Activated T-cell treated with anti-CD3 and anti-CD28 coated beads, Interleukin-2, amount 50 U/mL, for 4 hours (primary cell): ENCODE data around the gene SYNPO2L. TPM values are rescaled to one million over a fixed set of nuclear protein-coding genes. Genes with fewer than 3 reads are reported as not detected.
A peak's percentile ranks its signal among the peaks of the same experiment; 100 is the strongest.
"Not testable (repeated sequence)": the region's sequence is repeated elsewhere in the genome, so short reads cannot be mapped to it uniquely, and the experiment has no call there.

ENCODE experiments used
- ATAC-seq, 2 donors: fragments of 200-7000 bp; cut with Tn5 transposase; one replicate each; pipeline ENCODE4 v1.10.0; 2021
- DNase-seq: peaks from one replicate; pipeline ENCODE4 v3.0.0-alpha.2; 2020
- H3K27me3 Mint-ChIP-seq: one replicate; pipeline ENCODE4 v1.8.0; 2021; ENCODE audit warnings: low read depth, mixed read lengths
- H3K36me3 Mint-ChIP-seq: one replicate; pipeline ENCODE4 v1.8.0; 2022; ENCODE audit warnings: mixed read lengths; ENCODE audit not compliant: insufficient read depth
- H3K4me1 Mint-ChIP-seq: one replicate; pipeline ENCODE4 v1.8.0; 2021; ENCODE audit warnings: low read depth, mixed read lengths
- H3K4me3 Mint-ChIP-seq: one replicate; pipeline ENCODE4 v1.8.0; 2021; ENCODE audit warnings: mild to moderate bottlenecking, moderate library complexity, mixed read lengths
- H3K9me3 Mint-ChIP-seq: one replicate; pipeline ENCODE4 v1.8.0; 2021; ENCODE audit warnings: mixed read lengths
- total RNA-seq, 3 donors: library from RNA; stranded (reverse); gene quantifications; one replicate each; pipeline ENCODE4 v1.2.1, GENCODE V29; 2021

Gene SYNPO2L
- total RNA-seq, 3 donors from 2014 or later: 0.18 TPM; not detected in 2

DNA sequence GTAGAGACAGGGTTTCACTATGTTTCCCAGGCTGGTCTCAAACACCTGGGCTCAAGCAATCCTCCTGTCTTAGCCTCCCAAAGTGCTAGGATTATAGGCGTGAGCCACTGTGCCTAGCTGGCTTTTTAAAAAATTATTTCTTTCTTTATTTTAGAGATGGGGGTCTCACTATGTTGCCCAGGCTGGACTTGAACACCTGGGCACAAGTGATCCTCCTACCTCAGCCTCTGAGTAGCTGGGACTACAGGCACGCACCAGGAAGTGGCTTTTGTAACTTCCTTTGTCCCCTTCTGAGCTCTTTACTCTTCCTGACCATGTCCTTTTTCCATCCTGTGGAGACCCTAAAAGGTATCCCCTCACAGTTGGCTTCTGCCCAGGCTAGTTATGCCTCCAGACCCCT lies 12.5 kb downstream of the SYNPO2L start:
- H3K4me3 Mint-ChIP-seq: no peak overlapping the region
- DNase-seq (no peak), ATAC-seq (no peak)
- H3K4me1 Mint-ChIP-seq: peaks cover 7% of the 10 kb centered on the region
- peaks cover 2% of the 10 kb centered on the region for H3K27me3 Mint-ChIP-seq
- no peaks in the 10 kb centered on the region for H3K9me3 Mint-ChIP-seq
- no peaks in the 10 kb centered on the region for H3K36me3 Mint-ChIP-seq

- H3K27me3 Mint-ChIP-seq: peaks cover 1% of the 10 kb centered on the region
- no peak within 1 kb of the TSS for H3K4me3 Mint-ChIP-seq
- no peak for ATAC-seq
- DNase-seq: no peak
- no peaks in the 10 kb centered on the region for H3K36me3 Mint-ChIP-seq
- H3K9me3 Mint-ChIP-seq: no peaks in the 10 kb centered on the region
- peaks cover 7% of the 10 kb centered on the region for H3K4me1 Mint-ChIP-seq
Observed at GRCh38 chr10:73641328-73642060, 14.3 kb downstream of the SYNPO2L start, which contains the start of gene MYOZ1. Gene MYOZ1 (minus strand): TSS chr10:73641474. CDS start chr10:73640017, 1,457 bp downstream.

- ATAC-seq: no peak
- H3K4me1 Mint-ChIP-seq: peaks cover 3% of the 10 kb centered on the region
- no peaks in the 10 kb centered on the region for H3K36me3 Mint-ChIP-seq
- no peak overlapping the region for H3K4me3 Mint-ChIP-seq
- DNase-seq: no peak
- H3K27me3 Mint-ChIP-seq: peaks cover 1% of the 10 kb centered on the region
- H3K9me3 Mint-ChIP-seq: no peaks in the 10 kb centered on the region
Observed at GRCh38 chr10:73639286-73639685, 16.5 kb downstream of the SYNPO2L start.

DNA sequence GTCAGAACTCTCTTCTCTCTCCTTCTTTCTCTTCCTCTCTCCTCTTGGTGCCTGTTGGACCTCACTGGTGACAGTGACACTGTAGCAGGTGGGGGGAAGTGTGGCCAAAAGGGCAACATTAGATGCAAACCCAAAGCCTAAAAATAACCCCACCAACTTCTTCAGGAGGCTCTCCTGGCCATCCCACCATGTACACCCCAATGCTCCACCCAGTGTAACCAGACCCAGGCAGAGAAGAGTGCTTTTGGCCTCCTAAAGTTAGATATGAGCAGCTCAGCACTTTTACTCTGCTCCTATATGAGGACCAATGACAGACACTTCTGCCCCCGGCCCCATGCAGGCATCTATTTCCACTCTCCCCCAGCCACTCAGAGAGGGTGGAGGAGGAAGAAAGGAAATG lies 20.0 kb downstream of the SYNPO2L start:
- DNase-seq (no peak), ATAC-seq (no peak)
- H3K36me3 Mint-ChIP-seq: no peaks in the 10 kb centered on the region
- H3K9me3 Mint-ChIP-seq: no peaks in the 10 kb centered on the region
- H3K4me3 Mint-ChIP-seq: no peak overlapping the region
- H3K4me1 Mint-ChIP-seq: no peaks in the 10 kb centered on the region
- peaks cover 1% of the 10 kb centered on the region for H3K27me3 Mint-ChIP-seq

DNA sequence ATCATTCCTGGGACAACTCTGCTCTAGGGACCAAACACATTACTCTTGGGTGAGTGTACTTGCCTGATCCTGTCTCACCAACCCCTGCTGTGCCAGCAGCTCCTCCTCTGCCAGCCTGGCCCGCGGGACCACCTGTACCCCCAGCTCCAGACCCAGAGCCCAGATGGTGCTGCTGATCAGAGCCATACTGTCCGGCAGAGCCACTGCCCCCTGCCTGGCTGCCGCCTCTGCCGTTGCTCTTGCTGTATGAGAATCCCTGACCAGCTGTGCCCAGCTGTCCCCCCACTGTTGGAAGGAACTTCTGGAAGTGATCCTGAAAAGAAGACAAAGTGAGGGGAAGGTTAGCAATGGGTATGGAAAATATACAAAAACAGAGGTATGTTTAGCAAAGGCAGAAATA lies 21.4 kb downstream of the SYNPO2L start:
- ATAC-seq (no peak), DNase-seq (no peak)
- Mint-ChIP-seq H3K27me3 (peaks cover 1% of the 10 kb centered on the region), H3K36me3 (no peaks in the 10 kb centered on the region), H3K4me3 (no peak overlapping the region), H3K4me1 (no peaks in the 10 kb centered on the region), H3K9me3 (no peaks in the 10 kb centered on the region)

DNA sequence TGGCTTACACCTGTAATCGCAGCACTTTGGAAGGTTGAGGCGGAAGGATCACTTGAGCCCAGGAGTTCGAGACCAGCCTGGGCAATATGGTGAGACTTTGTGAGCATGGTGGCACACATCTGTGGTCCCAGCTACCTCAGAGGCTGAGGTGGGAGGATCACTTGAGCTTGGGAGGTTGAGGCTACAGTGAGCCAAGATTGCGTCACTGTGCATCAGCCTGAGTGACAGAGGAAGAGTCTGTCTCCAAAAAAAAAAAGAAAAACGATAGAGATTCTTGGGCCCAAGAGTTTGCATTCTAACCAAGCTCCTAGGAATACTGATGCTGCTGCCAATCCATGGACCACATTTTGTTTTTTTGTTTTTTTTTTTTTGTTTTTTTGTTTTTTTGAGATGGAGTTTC lies 26.7 kb downstream of the SYNPO2L start:
- H3K4me3 Mint-ChIP-seq: no peak overlapping the region
- no peaks in the 10 kb centered on the region for H3K27me3 Mint-ChIP-seq
- H3K9me3 Mint-ChIP-seq: no peaks in the 10 kb centered on the region
- no peak for ATAC-seq
- H3K4me1 Mint-ChIP-seq: peaks cover 20% of the 10 kb centered on the region
- no peaks in the 10 kb centered on the region for H3K36me3 Mint-ChIP-seq
- no peak for DNase-seq

- Mint-ChIP-seq H3K27me3 (no peaks in the 10 kb centered on the region), H3K4me3 (no peak overlapping the region), H3K9me3 (no peaks in the 10 kb centered on the region), H3K36me3 (no peaks in the 10 kb centered on the region), H3K4me1 (peaks cover 20% of the 10 kb centered on the region)
- DNase-seq (no peak), ATAC-seq (no peak)
Observed at GRCh38 chr10:73628405-73628804, 27.4 kb downstream of the SYNPO2L start.

DNA sequence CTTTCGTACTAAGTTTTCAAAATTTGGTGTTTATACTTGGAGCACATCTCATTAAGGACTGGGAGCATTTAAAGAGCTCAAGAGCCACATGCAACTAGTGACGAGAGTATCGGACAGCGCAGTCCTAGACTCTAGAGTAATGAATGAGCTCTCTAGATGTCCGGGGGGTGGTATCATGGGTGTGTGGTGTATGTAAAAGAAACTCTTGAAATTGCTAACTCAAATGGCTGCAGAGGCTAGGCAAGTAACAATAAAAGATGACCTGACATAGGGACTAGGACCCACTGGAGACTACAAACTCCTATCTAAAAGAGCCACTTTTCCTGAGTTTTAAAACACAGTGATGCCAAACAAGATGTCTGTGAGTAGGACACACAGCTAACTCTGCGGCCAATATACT lies 28.5 kb downstream of the SYNPO2L start:
- H3K4me1 Mint-ChIP-seq: peaks cover 20% of the 10 kb centered on the region

DNA sequence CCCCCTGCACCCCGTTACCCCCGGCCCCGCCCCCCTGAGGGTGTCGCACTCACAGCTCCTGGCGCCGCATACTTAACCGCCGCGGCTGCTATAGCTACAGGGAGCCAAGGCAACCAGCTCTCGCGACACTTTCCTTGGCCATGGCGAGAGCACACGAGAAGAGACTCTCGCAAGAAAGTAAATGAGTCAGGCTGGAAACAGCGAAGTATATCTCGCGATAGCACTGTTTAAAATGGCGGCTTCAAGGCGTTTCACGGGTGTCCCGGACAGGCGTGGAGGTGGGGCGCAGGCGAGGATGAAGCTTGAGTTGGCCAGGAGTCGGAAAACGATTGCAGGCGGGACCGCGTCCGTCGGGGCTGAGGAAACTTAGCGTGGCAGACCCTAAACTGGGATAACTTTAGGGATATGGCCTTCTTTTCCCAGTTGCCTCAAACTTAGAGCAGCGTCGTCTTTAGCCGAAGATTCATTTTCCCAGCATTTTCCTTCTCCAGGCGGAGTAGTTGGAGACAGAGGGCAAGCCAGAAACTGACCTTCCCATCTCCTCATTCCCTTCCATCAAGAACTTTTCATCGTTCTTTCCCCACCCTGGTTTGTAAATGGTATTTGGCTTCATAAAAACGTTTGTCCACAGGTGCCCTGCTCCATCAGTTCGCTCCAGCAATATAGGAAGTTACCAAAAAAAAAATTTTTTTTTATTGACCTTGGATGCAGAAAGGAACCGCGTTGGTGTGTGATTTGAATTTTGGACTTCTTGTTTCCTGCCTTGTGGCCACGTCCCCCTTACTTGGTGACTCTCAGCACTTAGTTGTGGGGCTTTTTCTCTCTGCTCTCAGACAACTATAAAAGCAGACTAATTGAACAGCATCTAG lies 29.7 kb downstream of the SYNPO2L start:
- peak; percentile 99 for ATAC-seq
- H3K4me1 Mint-ChIP-seq: peaks cover 20% of the 10 kb centered on the region
- peak overlapping the region; percentile 93 for H3K4me3 Mint-ChIP-seq
- H3K27me3 Mint-ChIP-seq: no peaks in the 10 kb centered on the region
- DNase-seq: peak; percentile 91
- no peaks in the 10 kb centered on the region for H3K9me3 Mint-ChIP-seq
- no peaks in the 10 kb centered on the region for H3K36me3 Mint-ChIP-seq

More for the DNA sequence above, 28.5 kb downstream of the SYNPO2L start:
- Mint-ChIP-seq H3K9me3 (no peaks in the 10 kb centered on the region), H3K4me3 (peak overlapping the region; percentile 93), H3K27me3 (no peaks in the 10 kb centered on the region), H3K36me3 (no peaks in the 10 kb centered on the region)
- ATAC-seq (no peak), DNase-seq (no peak)

DNA sequence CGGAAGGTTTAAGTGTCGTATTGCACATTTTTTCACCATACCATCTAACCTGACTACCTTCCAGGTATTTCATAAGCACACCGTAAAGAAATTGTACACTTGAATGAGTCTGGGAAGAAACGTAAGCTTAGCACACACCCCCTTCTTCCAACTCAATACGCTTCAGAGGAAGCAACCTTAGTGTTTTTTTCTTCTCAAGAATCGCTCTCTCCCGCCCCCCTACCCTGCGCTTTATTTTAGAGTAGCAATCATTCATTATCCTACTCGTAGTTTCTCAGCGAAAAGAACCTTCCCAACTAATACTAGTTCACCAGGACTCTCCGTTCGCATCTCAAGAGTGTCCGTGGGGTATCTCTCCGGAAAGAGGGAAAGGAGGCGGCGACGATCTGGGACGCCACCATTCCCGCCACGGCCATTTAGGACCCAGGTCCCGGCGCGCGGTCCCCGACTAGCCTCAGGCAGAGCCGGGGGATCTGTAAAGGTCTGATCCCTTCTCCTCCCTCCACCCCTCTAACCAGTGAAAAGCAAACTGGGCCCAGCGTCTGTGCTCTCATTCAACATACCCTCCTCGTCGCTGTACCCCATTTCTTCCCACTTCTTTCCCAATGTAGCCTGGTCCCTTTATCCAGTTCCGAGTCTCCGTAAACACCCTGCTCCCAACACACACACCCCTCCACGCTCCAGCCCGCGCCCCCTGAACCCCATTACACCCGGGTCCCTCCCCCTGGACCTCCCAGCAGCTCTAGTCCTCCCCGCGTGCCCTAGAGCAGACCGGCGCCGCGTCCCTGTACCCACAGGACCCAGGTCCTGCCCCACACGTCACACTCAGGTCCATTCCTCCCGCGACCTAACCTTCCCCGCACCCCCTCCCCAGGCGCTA lies 30.6 kb downstream of the SYNPO2L start:
- H3K4me1 Mint-ChIP-seq: peaks cover 20% of the 10 kb centered on the region
- H3K36me3 Mint-ChIP-seq: no peaks in the 10 kb centered on the region
- peak; percentile 64 for ATAC-seq
- H3K9me3 Mint-ChIP-seq: no peaks in the 10 kb centered on the region
- H3K4me3 Mint-ChIP-seq: peak overlapping the region; percentile 93
- DNase-seq: no peak
- H3K27me3 Mint-ChIP-seq: no peaks in the 10 kb centered on the region

- Mint-ChIP-seq H3K27me3 (no peaks in the 10 kb centered on the region), H3K9me3 (no peaks in the 10 kb centered on the region), H3K4me1 (peaks cover 20% of the 10 kb centered on the region), H3K36me3 (no peaks in the 10 kb centered on the region), H3K4me3 (no peak overlapping the region)
- ATAC-seq (no peak), DNase-seq (no peak)
Observed at GRCh38 chr10:73623056-73623455, 32.8 kb downstream of the SYNPO2L start.

DNA sequence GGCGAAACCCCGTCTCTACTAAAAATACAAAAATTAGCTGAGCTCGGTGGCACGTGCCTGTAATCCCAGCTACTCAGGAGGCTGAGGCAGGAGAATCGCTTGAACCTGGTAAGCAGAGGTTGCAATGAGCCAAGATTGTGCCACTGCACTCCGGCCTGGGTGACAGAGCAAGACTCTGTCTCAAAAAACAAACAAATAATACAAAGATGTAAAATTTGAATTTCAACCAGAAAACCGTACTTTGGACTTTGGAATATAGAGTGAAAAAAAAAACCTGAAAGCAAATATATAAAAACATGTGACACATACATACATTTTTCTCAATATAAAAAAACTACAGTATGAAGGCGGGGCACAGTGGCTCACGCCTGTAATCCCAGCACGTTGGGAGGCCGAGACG lies 34.9 kb downstream of the SYNPO2L start:
- DNase-seq, H3K27me3 Mint-ChIP-seq, ATAC-seq, H3K4me3 Mint-ChIP-seq, H3K9me3 Mint-ChIP-seq, H3K36me3 Mint-ChIP-seq: not testable (repeated sequence)
- H3K4me1 Mint-ChIP-seq: peaks cover 12% of the 10 kb centered on the region

GRCh38 chr10:73617143-73617542 lies 38.7 kb downstream of the SYNPO2L start:
- H3K9me3 Mint-ChIP-seq, H3K4me1 Mint-ChIP-seq, ATAC-seq, H3K36me3 Mint-ChIP-seq, H3K27me3 Mint-ChIP-seq, DNase-seq, H3K4me3 Mint-ChIP-seq: not testable (repeated sequence)

GRCh38 chr10:73614720-73615119 lies 41.1 kb downstream of the SYNPO2L start:
- H3K36me3 Mint-ChIP-seq: no peaks in the 10 kb centered on the region
- DNase-seq: no peak
- no peaks in the 10 kb centered on the region for H3K9me3 Mint-ChIP-seq
- no peak overlapping the region for H3K4me3 Mint-ChIP-seq
- ATAC-seq: no peak
- H3K27me3 Mint-ChIP-seq: no peaks in the 10 kb centered on the region
- no peaks in the 10 kb centered on the region for H3K4me1 Mint-ChIP-seq
